Parathyroid adenoma (tissue), 2 donors: Measurements from ENCODE around the gene C4A.
"Not testable (repeated sequence)": the region's sequence is repeated elsewhere in the genome, so short reads cannot be mapped to it uniquely, and the experiment has no call there.

Experiments used
- H2AFZ ChIP-seq: fragments of 300-600 bp; sonication (generic); one replicate; pipeline ENCODE4 v1.7.0; 2017; ENCODE audit warnings: antibody characterized with exemption, mild to moderate bottlenecking
- H3K27ac ChIP-seq: fragments of 300-600 bp; sonication (generic); one replicate; pipeline ENCODE4 v1.7.0; 2017
- H3K27me3 ChIP-seq: fragments of 300-600 bp; sonication (generic); one replicate; pipeline ENCODE4 v1.7.0; 2017; ENCODE audit warnings: low read length; ENCODE audit not compliant: control insufficient read depth, insufficient read depth
- H3K36me3 ChIP-seq: fragments of 300-600 bp; sonication (generic); one replicate; pipeline ENCODE4 v1.7.0; 2017; ENCODE audit warnings: low read length; ENCODE audit not compliant: control insufficient read depth, insufficient read depth
- H3K4me1 ChIP-seq: fragments of 300-600 bp; sonication (generic); one replicate; pipeline ENCODE4 v1.7.0; 2017; ENCODE audit warnings: control low read depth
- H3K4me2 ChIP-seq: fragments of 300-600 bp; sonication (generic); one replicate; pipeline ENCODE4 v1.7.0; 2017; ENCODE audit warnings: low read length
- H3K4me3 ChIP-seq: fragments of 300-600 bp; sonication (generic); one replicate; pipeline ENCODE4 v1.7.0; 2017; ENCODE audit warnings: low read depth, low read length
- H3K79me2 ChIP-seq: fragments of 300-600 bp; sonication (generic); one replicate; pipeline ENCODE4 v1.7.0; 2017; ENCODE audit warnings: control low read depth
- H3K9ac ChIP-seq: fragments of 300-600 bp; sonication (generic); one replicate; pipeline ENCODE4 v1.7.0; 2017; ENCODE audit warnings: mild to moderate bottlenecking
- H3K9me3 ChIP-seq: fragments of 300-600 bp; sonication (generic); one replicate; pipeline ENCODE4 v1.7.0; 2017; ENCODE audit warnings: low read length; ENCODE audit not compliant: control insufficient read depth
- donor health status: primary hyperparathyroidism.

The C4A gene

DNA sequence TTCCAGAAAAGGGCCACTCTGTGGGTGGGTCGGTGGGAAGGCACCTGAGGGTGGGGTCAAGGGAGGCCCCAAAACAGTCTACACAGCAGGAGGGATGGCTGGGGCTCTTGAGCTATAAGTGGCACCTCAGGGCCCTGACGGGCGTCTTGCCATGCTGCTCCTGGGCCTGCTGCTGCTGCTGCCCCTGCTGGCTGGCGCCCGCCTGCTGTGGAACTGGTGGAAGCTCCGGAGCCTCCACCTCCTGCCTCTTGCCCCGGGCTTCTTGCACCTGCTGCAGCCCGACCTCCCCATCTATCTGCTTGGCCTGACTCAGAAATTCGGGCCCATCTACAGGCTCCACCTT is 23.7 kb downstream of the C4A start:
- not testable (repeated sequence) for H3K9me3 ChIP-seq, H3K79me2 ChIP-seq, H3K9ac ChIP-seq, H2AFZ ChIP-seq, H3K4me3 ChIP-seq, H3K36me3 ChIP-seq, H3K4me1 ChIP-seq, H3K27me3 ChIP-seq, H3K27ac ChIP-seq, H3K4me2 ChIP-seq

DNA sequence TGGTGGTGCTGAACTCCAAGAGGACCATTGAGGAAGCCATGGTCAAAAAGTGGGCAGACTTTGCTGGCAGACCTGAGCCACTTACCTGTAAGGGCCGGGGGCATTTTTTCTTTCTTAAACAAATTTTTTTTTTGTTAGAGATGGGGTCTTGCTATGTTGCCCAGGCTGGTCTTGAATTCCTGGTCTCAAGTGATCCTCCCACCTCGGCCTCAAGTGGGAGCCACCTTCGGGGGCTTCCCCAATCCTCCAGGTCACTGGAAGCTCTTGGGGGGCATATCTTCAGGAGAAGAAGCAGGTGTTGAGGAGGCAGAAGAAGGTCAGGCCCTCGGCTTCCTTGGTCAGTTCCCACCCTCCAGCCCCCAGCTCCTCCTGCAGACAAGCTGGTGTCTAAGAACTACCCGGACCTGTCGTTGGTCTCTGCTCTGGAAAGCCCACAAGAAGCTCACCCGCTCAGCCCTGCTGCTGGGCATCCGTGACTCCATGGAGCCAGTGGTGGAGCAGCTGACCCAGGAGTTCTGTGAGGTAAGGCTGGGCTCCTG is 24.2 kb downstream of the C4A start:
- H3K4me2 ChIP-seq, H2AFZ ChIP-seq, H3K27ac ChIP-seq: not testable (repeated sequence)

DNA sequence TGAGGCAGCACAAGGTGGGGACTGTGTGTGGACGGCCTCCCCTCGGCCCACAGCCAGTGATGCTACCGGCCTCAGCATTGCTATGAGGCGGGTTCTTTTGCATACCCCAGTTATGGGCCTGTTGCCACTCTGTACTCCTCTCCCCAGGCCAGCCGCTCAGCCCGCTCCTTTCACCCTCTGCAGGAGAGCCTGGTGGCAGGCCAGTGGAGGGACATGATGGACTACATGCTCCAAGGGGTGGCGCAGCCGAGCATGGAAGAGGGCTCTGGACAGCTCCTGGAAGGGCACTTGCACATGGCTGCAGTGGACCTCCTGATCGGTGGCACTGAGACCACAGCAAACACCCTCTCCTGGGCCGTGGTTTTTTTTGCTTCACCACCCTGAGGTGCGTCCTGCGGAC is 25.2 kb downstream of the C4A start:
- not testable (repeated sequence) for H3K36me3 ChIP-seq, H3K4me2 ChIP-seq, H3K79me2 ChIP-seq, H3K9ac ChIP-seq, H2AFZ ChIP-seq, H3K27ac ChIP-seq, H3K4me1 ChIP-seq, H3K27me3 ChIP-seq, H3K4me3 ChIP-seq, H3K9me3 ChIP-seq

More for the DNA sequence above, 24.2 kb downstream of the C4A start:
- not testable (repeated sequence) for H3K27me3 ChIP-seq, H3K79me2 ChIP-seq, H3K9me3 ChIP-seq, H3K9ac ChIP-seq, H3K36me3 ChIP-seq, H3K4me3 ChIP-seq, H3K4me1 ChIP-seq

DNA sequence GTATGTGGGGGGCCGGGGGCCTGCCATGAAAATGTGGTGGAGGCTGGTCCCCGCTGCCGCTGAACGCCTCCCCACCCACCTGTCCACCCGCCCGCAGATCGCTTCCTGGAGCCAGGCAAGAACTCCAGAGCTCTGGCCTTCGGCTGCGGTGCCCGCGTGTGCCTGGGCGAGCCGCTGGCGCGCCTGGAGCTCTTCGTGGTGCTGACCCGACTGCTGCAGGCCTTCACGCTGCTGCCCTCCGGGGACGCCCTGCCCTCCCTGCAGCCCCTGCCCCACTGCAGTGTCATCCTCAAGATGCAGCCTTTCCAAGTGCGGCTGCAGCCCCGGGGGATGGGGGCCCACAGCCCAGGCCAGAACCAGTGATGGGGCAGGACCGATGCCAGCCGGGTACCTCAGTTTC is 26.2 kb downstream of the C4A start:
- not testable (repeated sequence) for H3K9me3 ChIP-seq, H3K4me1 ChIP-seq, H3K79me2 ChIP-seq, H3K4me3 ChIP-seq, H3K27me3 ChIP-seq, H2AFZ ChIP-seq, H3K36me3 ChIP-seq, H3K4me2 ChIP-seq, H3K9ac ChIP-seq, H3K27ac ChIP-seq

DNA sequence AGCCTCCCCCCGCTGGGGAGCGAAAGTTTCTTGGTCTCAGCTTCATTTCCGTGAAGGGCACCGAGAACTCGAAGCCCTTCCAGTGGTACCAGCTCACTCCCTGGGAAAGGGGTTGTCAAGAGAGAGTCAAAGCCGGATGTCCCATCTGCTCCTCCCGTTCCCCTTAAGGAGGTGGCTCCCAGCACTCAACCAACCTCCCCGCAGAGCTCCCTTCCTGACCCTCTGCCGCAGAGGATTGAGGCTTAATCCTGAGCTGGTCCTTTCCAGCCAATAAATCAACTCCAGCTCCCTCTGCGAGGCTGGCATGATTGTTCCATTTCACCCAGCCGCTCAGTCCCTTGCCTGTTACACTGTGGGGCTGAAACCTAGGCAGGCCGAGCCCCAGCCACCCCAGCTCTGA is 26.8 kb downstream of the C4A start:
- H3K9me3 ChIP-seq, H2AFZ ChIP-seq, H3K4me2 ChIP-seq, H3K4me1 ChIP-seq, H3K9ac ChIP-seq, H3K27ac ChIP-seq, H3K36me3 ChIP-seq, H3K27me3 ChIP-seq, H3K79me2 ChIP-seq, H3K4me3 ChIP-seq: not testable (repeated sequence)

DNA sequence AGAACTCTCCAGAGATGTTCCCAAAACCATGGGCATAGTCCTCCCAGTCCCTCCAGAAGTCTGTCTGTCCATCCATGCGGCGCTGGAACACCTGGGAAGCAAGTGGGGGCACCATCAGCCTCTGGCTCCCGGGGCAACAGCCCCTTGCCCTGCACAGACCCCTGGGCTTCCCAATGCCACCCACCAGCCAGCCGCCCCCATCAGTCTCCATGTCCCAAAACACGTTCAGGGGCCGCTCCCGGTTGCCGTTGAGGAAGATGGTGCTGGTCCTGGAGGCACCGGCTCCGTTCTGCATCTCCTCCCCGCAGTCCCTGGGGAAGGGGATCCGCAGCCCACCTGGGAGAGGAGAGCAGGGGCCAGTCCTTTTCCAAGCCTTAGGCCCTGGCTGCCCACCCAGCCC is 27.7 kb downstream of the C4A start:
- not testable (repeated sequence) for H3K9me3 ChIP-seq, H3K79me2 ChIP-seq, H3K9ac ChIP-seq, H3K4me2 ChIP-seq, H2AFZ ChIP-seq, H3K4me3 ChIP-seq, H3K36me3 ChIP-seq, H3K27me3 ChIP-seq, H3K4me1 ChIP-seq, H3K27ac ChIP-seq

DNA sequence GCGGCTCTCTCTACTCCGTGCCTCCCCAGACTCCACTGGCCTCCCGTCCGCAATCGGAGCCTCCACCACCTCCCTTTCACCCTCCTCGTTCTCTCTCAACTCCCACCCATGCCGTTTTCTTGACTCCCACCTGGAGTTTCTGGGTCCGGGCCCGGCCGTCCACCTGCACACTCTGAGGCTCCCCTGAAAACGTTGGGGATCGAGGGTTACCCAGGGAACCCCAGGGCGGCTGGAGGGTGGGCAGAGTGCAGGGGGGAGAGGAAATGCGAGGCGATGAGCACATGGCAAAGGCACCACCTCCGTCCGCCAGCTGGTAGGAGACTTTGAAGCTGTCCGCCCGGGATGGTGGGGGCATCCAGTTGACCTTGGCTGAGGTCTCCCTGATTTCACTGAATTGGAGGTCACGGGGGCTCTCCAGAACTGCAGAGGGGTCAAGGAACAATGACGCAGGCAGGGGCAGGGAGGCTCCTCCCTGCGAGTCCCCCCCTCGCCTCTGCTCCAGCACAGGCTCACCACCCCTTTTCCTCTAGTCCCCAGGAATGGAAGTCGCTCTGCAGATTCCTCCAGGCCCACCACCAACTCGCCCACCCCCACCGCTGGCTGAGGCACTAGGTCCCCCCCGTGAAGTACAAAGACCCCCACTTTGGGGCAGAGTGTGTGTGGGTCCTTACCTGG is 29.1 kb downstream of the C4A start:
- H3K79me2 ChIP-seq, H3K27ac ChIP-seq, H3K36me3 ChIP-seq, H3K27me3 ChIP-seq, H3K4me1 ChIP-seq, H3K4me2 ChIP-seq, H3K9me3 ChIP-seq, H3K4me3 ChIP-seq, H3K9ac ChIP-seq, H2AFZ ChIP-seq: not testable (repeated sequence)

DNA sequence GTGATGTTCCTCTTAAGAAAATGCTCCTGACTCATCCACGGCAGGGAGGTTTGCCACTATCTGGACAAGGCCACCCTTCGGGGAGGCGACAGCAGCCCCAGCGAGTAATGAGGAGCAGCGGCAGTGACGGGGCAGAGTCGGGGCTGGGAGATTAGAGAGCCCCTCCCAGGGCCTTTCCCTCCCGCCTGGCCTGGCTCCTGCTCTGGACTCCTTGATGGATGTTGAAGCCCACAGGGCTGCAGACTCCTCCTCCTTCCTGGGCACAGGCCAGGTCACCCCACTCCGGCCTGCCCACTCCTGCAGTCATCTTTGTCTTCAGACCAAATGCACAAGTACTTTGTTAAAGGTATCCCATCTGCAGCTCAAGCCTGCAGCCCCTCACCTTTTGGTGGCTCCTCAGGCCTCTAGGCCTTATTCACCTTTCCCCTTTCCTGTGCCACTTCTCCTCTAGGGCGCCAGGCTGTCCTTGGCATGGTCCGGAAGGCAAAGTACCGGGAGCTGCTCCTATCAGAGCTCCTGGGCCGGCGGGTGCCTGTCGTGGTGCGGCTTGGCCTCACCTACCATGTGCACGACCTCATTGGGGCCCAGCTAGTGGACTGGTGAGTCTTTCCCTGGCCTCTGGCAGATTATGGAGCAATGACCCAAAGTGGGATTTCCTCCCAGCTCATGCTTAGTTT is 31.2 kb downstream of the C4A start:
- H3K27me3 ChIP-seq, H3K36me3 ChIP-seq, H3K4me1 ChIP-seq, H2AFZ ChIP-seq, H3K4me3 ChIP-seq, H3K4me2 ChIP-seq, H3K9ac ChIP-seq, H3K9me3 ChIP-seq, H3K79me2 ChIP-seq, H3K27ac ChIP-seq: not testable (repeated sequence)

DNA sequence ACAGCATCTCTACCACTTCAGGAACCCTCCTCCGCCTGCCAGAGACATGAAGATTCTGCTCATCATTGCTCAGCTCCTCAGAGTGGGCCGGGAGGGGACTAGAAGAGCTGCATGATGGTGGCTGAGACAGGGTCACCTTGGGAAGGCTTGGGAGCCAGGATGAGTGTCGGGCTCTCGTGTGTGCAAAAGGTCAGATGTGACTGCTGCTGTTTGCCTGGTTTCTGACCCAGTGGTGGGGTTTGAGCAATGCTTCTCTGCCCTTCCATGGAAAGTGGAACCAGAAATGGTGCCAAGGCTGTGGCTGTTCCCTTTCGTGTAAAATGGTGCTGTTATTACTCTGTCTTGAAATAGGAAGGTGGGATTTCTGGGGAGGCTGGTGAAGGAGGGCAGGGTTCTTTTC is 31.9 kb downstream of the C4A start:
- H3K79me2 ChIP-seq, H3K4me1 ChIP-seq, H3K9ac ChIP-seq, H3K27me3 ChIP-seq, H3K36me3 ChIP-seq, H2AFZ ChIP-seq, H3K9me3 ChIP-seq, H3K4me2 ChIP-seq, H3K27ac ChIP-seq, H3K4me3 ChIP-seq: not testable (repeated sequence)

DNA sequence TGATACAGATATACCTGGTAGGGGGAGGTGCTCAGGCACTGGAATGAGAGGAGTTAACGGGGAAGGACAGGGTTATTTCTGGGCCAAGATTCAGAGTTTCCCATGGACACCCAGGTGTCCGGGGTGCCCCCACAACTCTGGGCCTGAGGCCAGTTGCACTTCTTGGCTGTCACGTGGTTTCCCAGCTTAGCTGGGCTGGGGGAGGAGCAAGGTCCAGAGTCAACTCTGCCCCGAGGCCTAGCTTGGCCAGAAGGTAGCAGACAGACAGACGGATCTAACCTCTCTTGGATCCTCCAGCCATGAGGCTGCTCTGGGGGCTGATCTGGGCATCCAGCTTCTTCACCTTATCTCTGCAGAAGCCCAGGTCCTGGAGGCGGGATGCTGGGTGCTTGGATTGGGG is 32.7 kb downstream of the C4A start, which contains the start of gene C4B:
C4B (plus strand) TSS at position 249 of the 400 bp plus-strand sequence; CDS start at position 300, 51 bp downstream.
- not testable (repeated sequence) for H3K9ac ChIP-seq, H3K9me3 ChIP-seq, H3K4me3 ChIP-seq, H2AFZ ChIP-seq, H3K4me1 ChIP-seq, H3K79me2 ChIP-seq, H3K27me3 ChIP-seq, H3K27ac ChIP-seq, H3K4me2 ChIP-seq, H3K36me3 ChIP-seq

DNA sequence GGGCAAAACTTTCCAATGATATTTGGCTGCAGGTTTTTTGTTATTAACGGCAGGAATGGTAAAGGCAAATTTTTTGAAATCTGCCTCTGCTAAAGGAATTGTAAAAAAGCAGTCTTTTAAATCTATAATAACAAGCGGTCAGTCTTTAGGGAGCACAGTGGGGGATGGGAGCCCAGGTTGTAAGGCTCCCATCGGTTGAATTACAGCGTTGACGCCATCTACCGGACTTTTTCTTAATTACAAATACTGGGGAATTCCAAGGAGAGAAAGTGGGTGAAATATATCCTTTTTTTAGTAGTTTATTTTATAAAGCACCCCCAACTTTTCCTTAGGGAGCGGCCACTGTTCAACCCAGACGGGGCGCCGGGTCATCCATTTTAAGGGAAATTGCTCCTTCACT is 40.2 kb downstream of the C4A start:
- H2AFZ ChIP-seq, H3K9me3 ChIP-seq, H3K4me3 ChIP-seq, H3K4me2 ChIP-seq, H3K9ac ChIP-seq, H3K79me2 ChIP-seq, H3K27me3 ChIP-seq, H3K36me3 ChIP-seq, H3K4me1 ChIP-seq, H3K27ac ChIP-seq: not testable (repeated sequence)
